PC-9 (cell line): Measurements from ENCODE around the gene YTHDF2. TPM values are rescaled to one million over a fixed set of nuclear protein-coding genes. Genes with fewer than 3 reads are reported as not detected.

Experiments used
- BruUV-seq: library from RNA; stranded (reverse); fragments of 400-500 nt; replicated peaks from 2 replicates; lab custom pipeline; 2021; lab: Mats Ljungman, UMichigan
- CTCF ChIA-PET: fragments of 300-600 bp; sonication (Branson Sonifier 250); formaldehyde crosslinking; loops from one replicate; lab custom pipeline; 2022; ENCODE audit warnings: antibody characterized with exemption; lab: Charles Lee
- POLR2A ChIA-PET: fragments of 300-600 bp; sonication (Branson Sonifier 250); formaldehyde crosslinking; loops from one replicate; lab custom pipeline; 2022; ENCODE audit warnings: antibody characterized with exemption; ENCODE audit not compliant: unreplicated experiment; lab: Charles Lee
- DNase-seq, 2 experiments: peaks; one replicate each; pipeline versions ENCODE4 v3.0.0 to v3.0.0-alpha.2; 2015 to 2022; ENCODE audit warnings: mixed read lengths in 1 of 2
- H2AFZ ChIP-seq: fragments of 200-600 bp; sonication (generic); 2 replicates; pipeline ENCODE4 v1.8.1; 2017; ENCODE audit warnings: antibody characterized with exemption
- H3F3A ChIP-seq: fragments of 200-600 bp; sonication (generic); 2 replicates; pipeline ENCODE4 v1.8.1; 2017; ENCODE audit warnings: antibody characterized with exemption, mild to moderate bottlenecking, low read depth; ENCODE audit not compliant: insufficient read depth
- H3K27ac ChIP-seq: fragments of 200-600 bp; sonication (generic); 2 replicates; pipeline ENCODE4 v1.6.1; 2016; ENCODE audit warnings: mixed run types
- H3K27me3 ChIP-seq: fragments of 200-600 bp; sonication (generic); 2 replicates; pipeline ENCODE4 v1.6.1; 2016; ENCODE audit warnings: low read depth, mixed run types; ENCODE audit not compliant: insufficient read depth
- H3K36me3 ChIP-seq: fragments of 200-600 bp; sonication (generic); 2 replicates; pipeline ENCODE4 v1.6.1; 2016; ENCODE audit warnings: low read depth, mixed run types
- H3K4me1 ChIP-seq: fragments of 200-600 bp; sonication (generic); replicated peaks from 2 replicates; pipeline ENCODE4 v1.6.1; 2016; ENCODE audit warnings: mixed run types; ENCODE audit not compliant: insufficient read depth
- H3K4me2 ChIP-seq: fragments of 200-600 bp; sonication (generic); 2 replicates; pipeline ENCODE4 v1.6.1; 2017; ENCODE audit warnings: mixed run types
- H3K4me3 ChIP-seq: fragments of 200-600 bp; sonication (generic); 2 replicates; pipeline ENCODE4 v1.6.1; 2016; ENCODE audit warnings: mixed run types
- H3K79me2 ChIP-seq: fragments of 200-600 bp; sonication (generic); 2 replicates; pipeline ENCODE4 v1.6.1; 2017; ENCODE audit warnings: low read depth, mixed run types
- H3K9me2 ChIP-seq: fragments of 200-600 bp; sonication (generic); 2 replicates; pipeline ENCODE4 v1.8.1; 2017; ENCODE audit warnings: mild to moderate bottlenecking; ENCODE audit not compliant: insufficient read depth
- H3K9me3 ChIP-seq: fragments of 200-600 bp; sonication (generic); 2 replicates; pipeline ENCODE4 v1.8.1; 2016; ENCODE audit warnings: low read depth; ENCODE audit not compliant: insufficient read depth
- H4K20me1 ChIP-seq: fragments of 200-600 bp; sonication (generic); 2 replicates; pipeline ENCODE4 v1.8.1; 2017; ENCODE audit not compliant: insufficient read depth
- EZH2 ChIP-seq: fragments of 200-600 bp; sonication (generic); IDR thresholded peaks from 2 replicates; pipeline ENCODE4 v1.8.0; 2017; ENCODE audit warnings: antibody characterized with exemption, low read depth
- intact Hi-C: fragments of 100-400 bp; cut with micrococcal nuclease; formaldehyde crosslinking; loops from one replicate; pipeline ENCODE4 v1.10.0; 2022; ENCODE audit not compliant: unreplicated experiment
- total RNA-seq: library from RNA; stranded (reverse); gene quantifications from 2 replicates; pipeline ENCODE4 v1.2.3, GENCODE V29; 2021
- TF ChIP-seq, protein P1 (sequence below): fragments of 200-600 bp; sonication (generic); conservative IDR thresholded peaks from 2 replicates; pipeline ENCODE4 v1.6.1; 2017; ENCODE audit warnings: mixed run types, antibody characterized with exemption, mild to moderate bottlenecking, moderate library complexity

Gene YTHDF2
- total RNA-seq, 1 experiment from 2014 or later: 63.4 TPM

DNA sequence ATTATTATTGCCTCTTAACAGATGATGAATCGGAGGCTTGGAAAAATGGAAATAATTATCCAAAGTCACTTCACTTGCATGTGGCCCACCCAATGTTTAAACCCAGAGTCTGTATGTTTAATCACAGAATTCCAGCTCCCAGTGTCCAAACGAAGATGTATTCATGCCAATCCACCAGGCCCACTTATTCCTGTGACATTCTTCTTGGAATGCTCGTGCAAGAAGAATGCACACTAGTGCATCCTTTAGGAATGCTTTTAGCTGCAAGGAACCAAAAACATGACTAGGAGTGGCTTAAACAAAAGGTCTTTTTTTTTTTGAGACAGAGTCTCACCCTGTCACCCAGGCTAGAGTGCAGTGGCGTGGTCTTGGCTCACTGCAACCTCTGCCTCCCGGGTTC lies 66.3 kb downstream of the YTHDF2 start:
- no TSS peak for BruUV-seq
- TF ChIP-seq, protein P1, sequence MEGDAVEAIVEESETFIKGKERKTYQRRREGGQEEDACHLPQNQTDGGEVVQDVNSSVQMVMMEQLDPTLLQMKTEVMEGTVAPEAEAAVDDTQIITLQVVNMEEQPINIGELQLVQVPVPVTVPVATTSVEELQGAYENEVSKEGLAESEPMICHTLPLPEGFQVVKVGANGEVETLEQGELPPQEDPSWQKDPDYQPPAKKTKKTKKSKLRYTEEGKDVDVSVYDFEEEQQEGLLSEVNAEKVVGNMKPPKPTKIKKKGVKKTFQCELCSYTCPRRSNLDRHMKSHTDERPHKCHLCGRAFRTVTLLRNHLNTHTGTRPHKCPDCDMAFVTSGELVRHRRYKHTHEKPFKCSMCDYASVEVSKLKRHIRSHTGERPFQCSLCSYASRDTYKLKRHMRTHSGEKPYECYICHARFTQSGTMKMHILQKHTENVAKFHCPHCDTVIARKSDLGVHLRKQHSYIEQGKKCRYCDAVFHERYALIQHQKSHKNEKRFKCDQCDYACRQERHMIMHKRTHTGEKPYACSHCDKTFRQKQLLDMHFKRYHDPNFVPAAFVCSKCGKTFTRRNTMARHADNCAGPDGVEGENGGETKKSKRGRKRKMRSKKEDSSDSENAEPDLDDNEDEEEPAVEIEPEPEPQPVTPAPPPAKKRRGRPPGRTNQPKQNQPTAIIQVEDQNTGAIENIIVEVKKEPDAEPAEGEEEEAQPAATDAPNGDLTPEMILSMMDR: no peak
- TF ChIP-seq EZH2: no peak
- no peaks in the 10 kb centered on the region for H3K9me2 ChIP-seq
- CTCF ChIA-PET: no interaction called here
- H3K27ac ChIP-seq: no peak overlapping the region
- no peaks in the 10 kb centered on the region for H3K4me1 ChIP-seq
- H4K20me1 ChIP-seq: no peaks in the 10 kb centered on the region
- intact Hi-C loops: no loop called here
- no peak overlapping the region for H3K4me2 ChIP-seq
- DNase-seq: no peak
- no peaks in the 10 kb centered on the region for H3K36me3 ChIP-seq
- H3K79me2 ChIP-seq: no peaks in the 10 kb centered on the region
- H2AFZ ChIP-seq: no peak overlapping the region
- no peaks in the 10 kb centered on the region for H3K9me3 ChIP-seq
- no peaks in the 10 kb centered on the region for H3K27me3 ChIP-seq
- no peak overlapping the region for H3K4me3 ChIP-seq
- H3F3A ChIP-seq: no peaks in the 10 kb centered on the region
- POLR2A ChIA-PET: no interaction called here

DNA sequence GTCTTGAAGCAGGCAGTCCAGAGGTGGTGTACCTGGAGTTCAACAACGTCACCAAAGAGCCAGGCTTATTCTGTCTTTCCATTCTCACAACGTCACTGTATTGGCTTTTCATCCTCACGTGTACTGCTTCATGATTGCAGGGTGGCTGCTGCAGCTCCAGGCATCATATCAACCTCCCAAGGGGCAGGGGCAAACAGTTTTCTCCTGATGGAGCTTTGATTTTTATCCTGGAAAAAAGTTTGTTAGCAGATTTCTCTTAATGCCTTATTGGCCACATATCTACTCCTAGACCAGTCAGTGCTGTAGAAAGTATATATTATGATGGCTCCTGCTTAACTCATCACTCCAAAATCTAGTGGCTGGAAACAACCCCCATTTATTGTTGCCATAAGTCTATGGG lies 66.9 kb downstream of the YTHDF2 start:
- Histone ChIP-seq H3K36me3 (no peaks in the 10 kb centered on the region), H3K27ac (no peak overlapping the region), H3K79me2 (no peaks in the 10 kb centered on the region), H2AFZ (no peak overlapping the region), H4K20me1 (no peaks in the 10 kb centered on the region), H3K4me2 (no peak overlapping the region), H3K4me1 (no peaks in the 10 kb centered on the region), H3K9me3 (no peaks in the 10 kb centered on the region), H3K27me3 (no peaks in the 10 kb centered on the region), H3F3A (no peaks in the 10 kb centered on the region), H3K4me3 (no peak overlapping the region), H3K9me2 (no peaks in the 10 kb centered on the region)
- POLR2A ChIA-PET: no interaction called here
- intact Hi-C loops: no loop called here
- TF ChIP-seq, protein P1: no peak
- TF ChIP-seq EZH2: no peak
- CTCF ChIA-PET: no interaction called here
- BruUV-seq: no TSS peak
- DNase-seq: no peak

DNA sequence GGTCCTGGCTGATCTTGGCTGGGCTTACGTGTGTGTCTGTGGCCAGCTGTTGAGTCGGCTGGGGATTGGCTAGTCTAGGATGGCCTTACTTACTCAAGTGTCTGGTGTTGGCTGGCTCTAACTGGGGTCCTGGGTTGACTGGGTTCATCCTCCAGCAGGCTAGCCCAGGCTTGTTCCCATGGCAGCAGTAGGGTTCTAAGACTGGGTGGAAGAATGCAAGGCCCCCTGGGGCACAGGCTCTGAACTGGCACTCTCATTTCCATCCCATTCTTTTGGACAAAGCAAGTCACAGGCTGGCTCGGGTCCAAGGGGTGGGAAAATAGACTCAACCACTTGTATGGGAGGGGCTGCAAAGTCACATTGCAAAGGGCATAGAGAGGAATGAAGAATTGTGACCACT lies 67.3 kb downstream of the YTHDF2 start:
- Histone ChIP-seq H3K36me3 (no peaks in the 10 kb centered on the region), H3K4me3 (no peak overlapping the region), H2AFZ (no peak overlapping the region), H3K27me3 (no peaks in the 10 kb centered on the region), H3K9me2 (no peaks in the 10 kb centered on the region), H4K20me1 (no peaks in the 10 kb centered on the region), H3K79me2 (no peaks in the 10 kb centered on the region), H3K27ac (no peak overlapping the region), H3K4me1 (no peaks in the 10 kb centered on the region), H3K9me3 (no peaks in the 10 kb centered on the region), H3F3A (no peaks in the 10 kb centered on the region), H3K4me2 (no peak overlapping the region)
- intact Hi-C loops: no loop called here
- ChIA-PET CTCF (no interaction called here), POLR2A (no interaction called here)
- DNase-seq: no peak
- BruUV-seq: no TSS peak
- no peak for TF ChIP-seq EZH2
- TF ChIP-seq, protein P1: no peak
